ENCODE results near the gene PTPRH. TPM values are rescaled to one million over a fixed set of nuclear protein-coding genes. Genes with fewer than 3 reads are reported as not detected.

Gene PTPRH
- total RNA-seq, 3 donors from 2014 or later (not counting 1 experiment from before 2014, with no cell fraction given) = 0.45 TPM; not detected in 2

DNA sequence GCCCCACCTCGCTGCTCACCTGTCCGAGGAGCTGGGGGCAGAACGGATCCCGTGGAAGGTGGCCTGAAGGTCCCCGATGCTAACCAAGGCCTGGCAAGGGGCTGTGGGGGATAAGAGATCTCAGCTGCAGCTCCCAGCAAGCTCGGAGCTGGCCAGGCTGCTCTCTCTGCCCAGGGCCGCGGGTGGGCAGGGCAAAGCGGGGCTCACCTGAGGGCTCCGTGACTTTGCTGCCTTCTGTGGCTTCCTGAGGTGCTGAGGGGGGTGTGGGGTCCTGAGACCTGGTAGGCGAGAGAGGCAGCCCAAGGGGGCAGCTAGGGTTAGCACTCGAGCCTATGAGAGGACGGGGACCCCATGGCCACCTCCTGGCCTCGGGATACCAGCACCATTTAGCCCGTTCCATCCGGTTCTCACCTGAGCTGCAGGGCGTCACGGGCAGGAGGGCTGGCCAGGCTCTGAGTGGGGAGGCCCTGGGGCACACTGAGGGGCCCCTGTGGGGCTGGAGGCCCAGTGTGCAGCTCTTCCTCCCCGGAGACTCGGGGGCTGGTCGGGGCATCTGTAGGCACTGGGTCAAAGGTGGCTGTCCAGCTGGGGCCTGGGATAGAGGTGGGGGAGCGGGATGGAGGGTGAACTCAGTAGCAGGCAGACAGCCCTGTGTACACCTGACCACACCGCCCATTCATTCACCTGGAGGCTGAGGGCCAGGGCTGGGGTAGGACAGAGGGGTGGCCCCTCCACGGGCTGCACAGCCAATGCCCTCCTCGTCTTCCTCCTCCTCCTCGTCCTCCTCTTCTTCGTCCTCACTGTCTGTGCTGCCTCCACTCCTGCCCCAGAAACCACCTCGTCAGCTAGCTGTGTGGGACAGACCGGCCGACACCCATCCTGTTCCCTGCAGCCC, 22.3 kb upstream of the PTPRH start:
- no peaks in the 10 kb centered on the region for H3K27me3 Mint-ChIP-seq (ENCODE audit: low read depth in 2 of 2)
- 95% methylated on average over 30 of the region's 30 CpGs for WGBS (ENCODE audit: insufficient coverage)

DNA sequence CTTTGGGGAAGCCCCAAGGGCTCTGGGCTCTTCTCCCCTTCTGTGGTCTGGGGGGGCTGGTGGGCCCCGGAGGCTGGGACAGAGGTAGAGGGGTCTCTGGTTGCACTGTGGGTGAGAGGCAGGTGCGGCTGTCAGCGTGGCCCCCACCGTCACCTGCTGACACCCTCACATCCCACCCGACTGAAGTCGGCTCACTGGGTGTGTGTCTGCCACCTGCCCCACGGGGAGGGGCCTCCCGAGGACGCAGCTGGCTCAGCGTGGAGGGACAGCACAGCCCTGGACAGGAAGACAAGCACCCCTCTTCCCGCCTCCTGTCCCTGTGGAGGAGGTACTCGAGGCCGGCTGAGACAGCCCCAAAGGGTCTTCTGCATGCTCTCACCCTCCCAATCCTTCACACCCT, 21.5 kb upstream of the PTPRH start:
- Histone ChIP-seq H3K27ac (ENCODE audit: low read length) (no peak overlapping the region), H3K4me3 (ENCODE audit: low read length) (no peak overlapping the region), H3K27me3 (ENCODE audit: control insufficient read depth, insufficient read depth, low read length) (no peaks in the 10 kb centered on the region), H3K9me3 (ENCODE audit: control insufficient read depth, insufficient read depth, low read length) (no peaks in the 10 kb centered on the region), H3K36me3 (ENCODE audit: control insufficient read depth, insufficient read depth, low read length) (peaks cover 79% of the 10 kb centered on the region), H3K4me1 (ENCODE audit: control insufficient read depth, insufficient read depth, low read length) (no peaks in the 10 kb centered on the region)
- H3K36me3 Mint-ChIP-seq = peaks cover 16% of the 10 kb centered on the region
- H3K27ac Mint-ChIP-seq = no peak overlapping the region
- no peaks in the 10 kb centered on the region for H3K27me3 Mint-ChIP-seq (ENCODE audit: low read depth in 2 of 2)
- intact Hi-C loops (cut with micrococcal nuclease) = no loop called here
- peaks cover 11 to 12% of the 10 kb centered on the region in 2 donors for H3K4me1 Mint-ChIP-seq
- 92% methylated on average over 12 of the region's 13 CpGs for WGBS (ENCODE audit: insufficient coverage)
- DNase-seq = no peak
- ATAC-seq = no peak
- H3K9me3 Mint-ChIP-seq = no peaks in the 10 kb centered on the region
- TF ChIP-seq, protein P1, sequence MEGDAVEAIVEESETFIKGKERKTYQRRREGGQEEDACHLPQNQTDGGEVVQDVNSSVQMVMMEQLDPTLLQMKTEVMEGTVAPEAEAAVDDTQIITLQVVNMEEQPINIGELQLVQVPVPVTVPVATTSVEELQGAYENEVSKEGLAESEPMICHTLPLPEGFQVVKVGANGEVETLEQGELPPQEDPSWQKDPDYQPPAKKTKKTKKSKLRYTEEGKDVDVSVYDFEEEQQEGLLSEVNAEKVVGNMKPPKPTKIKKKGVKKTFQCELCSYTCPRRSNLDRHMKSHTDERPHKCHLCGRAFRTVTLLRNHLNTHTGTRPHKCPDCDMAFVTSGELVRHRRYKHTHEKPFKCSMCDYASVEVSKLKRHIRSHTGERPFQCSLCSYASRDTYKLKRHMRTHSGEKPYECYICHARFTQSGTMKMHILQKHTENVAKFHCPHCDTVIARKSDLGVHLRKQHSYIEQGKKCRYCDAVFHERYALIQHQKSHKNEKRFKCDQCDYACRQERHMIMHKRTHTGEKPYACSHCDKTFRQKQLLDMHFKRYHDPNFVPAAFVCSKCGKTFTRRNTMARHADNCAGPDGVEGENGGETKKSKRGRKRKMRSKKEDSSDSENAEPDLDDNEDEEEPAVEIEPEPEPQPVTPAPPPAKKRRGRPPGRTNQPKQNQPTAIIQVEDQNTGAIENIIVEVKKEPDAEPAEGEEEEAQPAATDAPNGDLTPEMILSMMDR (IDR thresholded peaks at IDR 0.05) = no peak
- H3K4me3 Mint-ChIP-seq = no peak overlapping the region

More for the DNA sequence above, 22.3 kb upstream of the PTPRH start:
- Mint-ChIP-seq H3K27ac (no peak overlapping the region), H3K36me3 (peaks cover 16% of the 10 kb centered on the region), H3K4me3 (no peak overlapping the region), H3K4me1 (peaks cover 12 to 14% of the 10 kb centered on the region in 2 donors), H3K9me3 (no peaks in the 10 kb centered on the region)
- Histone ChIP-seq H3K4me3 (ENCODE audit: low read length) (no peak overlapping the region), H3K9me3 (ENCODE audit: control insufficient read depth, insufficient read depth, low read length) (no peaks in the 10 kb centered on the region), H3K4me1 (ENCODE audit: control insufficient read depth, insufficient read depth, low read length) (no peaks in the 10 kb centered on the region), H3K27me3 (ENCODE audit: control insufficient read depth, insufficient read depth, low read length) (no peaks in the 10 kb centered on the region), H3K27ac (ENCODE audit: low read length) (no peak overlapping the region), H3K36me3 (ENCODE audit: control insufficient read depth, insufficient read depth, low read length) (peaks cover 87% of the 10 kb centered on the region)
- no peak for DNase-seq
- ATAC-seq = no peak
- intact Hi-C loops (cut with micrococcal nuclease) = no loop called here
- TF ChIP-seq, protein P1 (IDR thresholded peaks at IDR 0.05) = no peak

DNA sequence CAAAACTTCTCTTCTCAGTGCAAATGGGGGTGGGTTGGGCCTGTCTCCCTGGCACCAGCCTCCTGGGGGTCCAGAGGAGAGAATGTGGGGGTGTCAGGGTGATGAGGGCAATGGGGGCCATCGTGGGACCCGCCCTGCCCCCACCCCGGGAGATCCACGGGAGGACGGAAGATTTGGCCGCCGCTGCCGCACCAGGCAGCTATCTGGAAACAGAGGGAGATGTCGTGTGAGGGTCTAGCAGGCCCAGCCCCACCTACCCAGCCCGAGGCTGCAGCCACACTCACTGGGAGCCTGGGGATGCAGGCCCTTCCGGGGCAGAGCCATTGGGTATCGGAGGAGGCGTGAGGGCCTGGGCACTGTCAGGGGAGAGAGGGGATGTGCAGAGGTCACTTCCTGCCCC, 21.0 kb upstream of the PTPRH start:
- Histone ChIP-seq H3K36me3 (ENCODE audit: control insufficient read depth, insufficient read depth, low read length) (peaks cover 78% of the 10 kb centered on the region), H3K27ac (ENCODE audit: low read length) (no peak overlapping the region), H3K4me3 (ENCODE audit: low read length) (no peak overlapping the region), H3K9me3 (ENCODE audit: control insufficient read depth, insufficient read depth, low read length) (no peaks in the 10 kb centered on the region), H3K27me3 (ENCODE audit: control insufficient read depth, insufficient read depth, low read length) (no peaks in the 10 kb centered on the region), H3K4me1 (ENCODE audit: control insufficient read depth, insufficient read depth, low read length) (no peaks in the 10 kb centered on the region)
- ATAC-seq = no peak
- H3K27me3 Mint-ChIP-seq (ENCODE audit: low read depth in 2 of 2) = no peaks in the 10 kb centered on the region
- DNase-seq = no peak
- TF ChIP-seq, protein P1 (IDR thresholded peaks at IDR 0.05) = no peak
- WGBS (ENCODE audit: insufficient coverage) = 95% methylated on average over 10 of the region's 13 CpGs
- H3K9me3 Mint-ChIP-seq = no peaks in the 10 kb centered on the region
- intact Hi-C loops (cut with micrococcal nuclease) = no loop called here
- no peak overlapping the region for H3K4me3 Mint-ChIP-seq
- peaks cover 16% of the 10 kb centered on the region for H3K36me3 Mint-ChIP-seq
- H3K27ac Mint-ChIP-seq = peak overlapping the region in 1 of 2 donors; percentile 63
- peaks cover 12 to 15% of the 10 kb centered on the region in 2 donors for H3K4me1 Mint-ChIP-seq
